ENCODE data around the gene SPRR5.

The SPRR5 gene

DNA sequence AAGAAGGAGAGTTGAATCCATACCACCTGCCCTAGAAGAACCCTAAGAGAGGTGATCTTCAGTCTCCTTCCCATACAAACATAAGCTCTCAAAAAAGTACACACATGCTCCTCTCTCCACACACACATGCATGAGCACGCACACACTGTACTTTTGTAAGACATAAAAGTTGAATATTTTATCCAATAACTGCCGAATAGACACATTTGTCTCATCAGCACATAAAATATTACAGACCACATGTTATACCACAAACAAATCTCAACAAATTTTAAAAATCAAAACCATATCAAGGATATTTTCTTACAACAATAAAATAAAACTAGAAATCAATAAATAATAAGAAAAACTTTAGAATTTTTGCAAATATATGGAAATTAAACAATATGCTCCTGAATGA lies 39.6 kb downstream of the SPRR5 start:
- no peak for DNase-seq

DNA sequence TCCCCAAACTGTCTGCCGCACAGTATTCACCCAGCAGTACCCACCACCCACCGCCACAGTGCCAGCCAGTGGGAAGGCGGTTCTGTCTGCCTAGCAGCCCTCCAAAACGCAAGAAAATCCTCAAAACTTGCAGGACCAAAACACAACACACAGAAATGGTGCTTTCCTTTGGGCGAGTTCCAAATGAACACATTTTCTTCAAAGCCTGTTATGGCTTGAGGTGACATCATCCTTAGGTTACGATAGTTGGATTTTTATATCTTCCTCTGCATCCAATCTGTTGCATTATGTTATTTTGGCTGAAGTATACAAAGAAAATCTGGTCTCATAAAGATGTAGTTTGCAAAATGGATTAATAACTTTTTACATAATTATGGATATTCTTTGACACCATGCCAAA lies 46.2 kb downstream of the SPRR5 start:
- no peak for DNase-seq

DNA sequence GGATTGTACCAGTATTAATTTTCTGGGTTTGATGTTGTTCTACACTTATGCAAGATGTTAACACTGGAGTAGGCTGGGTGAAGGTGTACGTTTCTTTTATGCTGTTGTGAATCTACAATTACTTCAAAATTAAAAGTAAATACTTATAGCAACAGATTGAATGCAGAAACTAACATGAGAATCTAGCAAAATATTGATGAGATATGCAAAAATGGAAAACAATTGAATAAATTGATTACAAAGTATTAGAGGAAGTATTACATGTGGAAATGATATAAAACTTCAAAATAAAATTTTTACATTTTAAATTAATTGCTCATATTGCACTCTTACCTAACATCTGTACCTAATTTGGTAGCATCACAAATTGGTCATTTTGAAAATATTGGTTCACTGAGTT lies 48.8 kb downstream of the SPRR5 start:
- DNase-seq = no peak

DNA sequence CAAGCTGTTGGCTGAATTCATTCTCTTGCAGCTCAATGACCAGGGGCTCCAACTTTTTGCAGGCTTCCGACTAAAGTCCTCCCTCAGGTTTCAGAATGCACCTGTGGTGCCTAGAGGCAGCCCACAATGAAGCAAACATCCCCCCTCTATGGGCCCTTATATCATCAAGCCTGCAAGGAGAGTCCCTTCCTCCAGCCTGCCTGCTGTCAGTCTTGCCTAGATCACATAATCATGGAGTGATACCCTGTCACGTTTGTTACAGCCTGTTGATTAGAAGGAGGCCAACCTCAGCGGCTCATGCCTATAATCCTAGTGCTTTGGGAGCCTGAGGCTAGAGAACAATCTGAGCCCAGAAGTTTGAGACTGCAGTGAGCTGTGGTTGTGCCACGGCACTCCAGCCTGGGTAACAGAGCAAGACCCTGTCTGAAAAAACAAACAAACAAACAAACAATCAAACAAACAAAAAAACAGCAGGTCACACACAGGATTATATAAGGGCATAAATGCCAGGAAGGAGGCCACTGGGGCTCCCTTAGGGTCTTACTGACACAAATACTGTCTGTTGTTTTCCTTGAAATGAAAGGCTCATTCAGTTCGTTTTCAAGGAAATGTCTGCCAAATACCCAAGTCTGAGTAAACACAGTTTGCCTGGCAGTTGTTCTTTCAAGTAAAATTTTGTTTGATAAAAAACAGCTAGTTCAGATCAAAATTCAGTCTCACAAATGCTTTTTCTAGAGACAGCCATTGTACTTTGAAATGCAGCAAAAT lies 49.8 kb downstream of the SPRR5 start:
- no peak for DNase-seq

DNA sequence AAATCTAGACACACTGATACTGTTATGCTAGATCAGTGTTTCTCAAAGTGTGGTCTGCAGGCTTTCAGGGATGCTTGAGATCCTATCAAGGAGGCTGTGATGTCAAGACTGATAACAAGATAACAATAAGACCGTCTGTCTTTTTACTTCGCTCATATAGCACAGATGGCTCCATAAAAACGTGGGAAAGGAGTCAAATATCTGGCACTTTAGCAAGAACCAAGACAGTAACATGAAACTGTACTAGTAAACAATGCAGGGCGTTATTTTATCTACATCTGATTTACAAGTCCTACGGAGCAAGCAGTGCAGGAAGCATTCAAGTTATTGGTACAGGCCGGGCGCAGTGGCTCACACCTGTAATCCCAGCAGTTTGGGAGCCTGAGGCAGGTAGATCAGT lies 50.9 kb downstream of the SPRR5 start:
- DNase-seq = no peak

DNA sequence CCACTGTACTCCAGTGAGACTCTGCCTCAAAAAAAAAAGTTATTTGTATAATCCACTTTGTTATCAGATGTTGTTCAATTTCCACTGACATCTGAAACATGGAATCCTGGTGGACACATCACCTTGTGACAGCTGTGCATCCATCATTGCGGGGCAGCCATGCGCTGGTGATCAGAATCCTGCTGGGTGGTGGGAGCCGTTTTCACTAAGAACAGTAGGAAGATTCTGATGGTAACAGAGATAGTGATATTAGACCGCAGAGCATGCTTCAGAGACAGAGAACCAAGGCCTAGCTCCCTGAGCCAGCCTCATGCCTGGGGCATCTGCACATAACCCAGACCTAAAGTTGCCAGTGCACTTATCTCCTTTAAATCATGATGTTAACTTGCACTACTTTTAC lies 51.5 kb downstream of the SPRR5 start:
- no peak for DNase-seq
